Erythroblast (primary cell): ENCODE data around the gene ST8SIA5.

Experiments used
- GATA1 ChIP-seq: IDR thresholded peaks from 2 replicates; pipeline ENCODE4 v1.6.1; 2011; ENCODE audit warnings: low read depth, mild to moderate bottlenecking, control low read depth, low read length, moderate library complexity
- POLR2A ChIP-seq: IDR thresholded peaks from 2 replicates; pipeline ENCODE4 v1.6.1; 2011; ENCODE audit warnings: mild to moderate bottlenecking, low read length

- TF ChIP-seq POLR2A, result no peak
- no peak for TF ChIP-seq GATA1
These were observed 16.8 kb downstream of the ST8SIA5 start for GRCh38 chr18:46740046-46740445.
